ENCODE data around the gene NFATC4. TPM values are rescaled to one million over a fixed set of nuclear protein-coding genes. Genes with fewer than 3 reads are reported as not detected.

The NFATC4 gene
- total and polyA plus RNA-seq, 2 of the 4 experiments (the other 2 are of a cell fraction): 15.6 to 35.8 TPM

DNA sequence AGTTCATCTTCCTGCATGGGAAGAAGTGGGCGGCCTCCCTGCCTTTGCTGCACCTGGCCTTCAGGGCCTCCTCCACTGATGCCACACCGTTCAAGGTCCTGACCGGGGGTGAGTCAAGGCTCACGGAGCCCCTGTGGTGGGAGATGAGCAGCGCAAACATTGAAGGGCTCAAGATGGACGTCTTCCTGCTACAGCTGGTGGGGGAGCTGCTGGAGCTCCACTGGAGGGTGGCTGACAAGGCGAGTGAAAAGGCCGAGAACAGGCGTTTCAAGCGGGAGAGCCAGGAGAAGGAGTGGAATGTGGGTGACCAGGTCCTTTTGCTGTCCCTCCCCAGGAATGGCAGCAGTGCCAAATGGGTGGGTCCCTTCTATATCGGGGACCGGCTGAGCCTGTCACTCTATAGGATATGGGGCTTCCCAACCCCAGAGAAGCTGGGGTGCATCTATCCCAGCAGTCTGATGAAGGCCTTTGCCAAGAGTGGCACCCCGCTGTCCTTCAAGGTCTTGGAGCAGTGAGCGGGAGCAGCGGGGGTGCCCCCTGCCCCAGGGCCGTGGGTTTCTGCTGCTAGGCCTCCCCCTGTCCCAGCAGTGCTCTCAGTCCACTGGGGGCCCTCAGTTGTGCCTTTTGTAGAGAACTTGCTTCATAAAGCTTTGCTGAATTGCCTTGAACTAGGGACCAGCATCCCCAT is 49.1 kb downstream of the NFATC4 start:
- no peaks in the 10 kb centered on the region for H3K9me3 ChIP-seq (ENCODE audit: control insufficient read depth, insufficient read depth, low read length)
- H4K5ac ChIP-seq (ENCODE audit: low read depth, low read length): no peak overlapping the region
- H2BK5ac ChIP-seq (ENCODE audit: low read depth, low read length, poor library complexity, severe bottlenecking): no peak overlapping the region
- no peak overlapping the region for H2AFZ ChIP-seq (replicated peaks; ENCODE audit: low read length, poor library complexity)
- CTCF ChIA-PET: interaction anchor here (1.0 kb wide), 1 partner anchor 51 kb away, joined by 3 read pairs; no protein-coding TSS in a partner anchor
- no peaks in the 10 kb centered on the region for H4K20me1 ChIP-seq (ENCODE audit: insufficient read depth, low read length)
- no peak overlapping the region for H3K4ac ChIP-seq (ENCODE audit: low read depth, low read length)
- no peak overlapping the region for H2AK9ac ChIP-seq (replicated peaks; ENCODE audit: low read depth, low read length, poor library complexity)
- POLR2A ChIA-PET (ENCODE audit: unreplicated experiment): no interaction called here
- DNase-seq (no peak), ATAC-seq (ENCODE audit: low read depth) (no peak)
- no peak overlapping the region for H3K4me3 ChIP-seq (ENCODE audit: insufficient read depth, low read depth, low read length)
- H3K23ac ChIP-seq (ENCODE audit: low read depth, low read length): no peak overlapping the region
- H3K4me1 ChIP-seq (ENCODE audit: control insufficient read depth, insufficient read depth, low read length): no peaks in the 10 kb centered on the region
- dilution Hi-C loops (cut with HindIII; ENCODE audit: low sequenced_read_pairs, unreplicated experiment) (no loop called here), intact Hi-C loops (cut with micrococcal nuclease) (no loop called here), in situ Hi-C loops (cut with MboI; ENCODE audit: low sequenced_read_pairs) (no loop called here)
- H2BK20ac ChIP-seq (ENCODE audit: low read depth, low read length): no peak overlapping the region
- H3K79me1 ChIP-seq (ENCODE audit: low read depth in 1 of 2, low read length in 2 of 2): no peaks in the 10 kb centered on the region
- H3K4me2 ChIP-seq (ENCODE audit: low read depth, low read length): no peak overlapping the region
- H4K91ac ChIP-seq (ENCODE audit: insufficient read depth, low read depth, low read length): no peak overlapping the region
- no peak overlapping the region for H3K56ac ChIP-seq (ENCODE audit: extremely low read depth, insufficient read depth, low read length)
- peaks cover 20% of the 10 kb centered on the region; the same call in 1 of the 2 replicates for H3K36me3 ChIP-seq (ENCODE audit: control insufficient read depth, insufficient read depth, low read length)
- peaks cover 19% of the 10 kb centered on the region for H3K27me3 ChIP-seq (ENCODE audit: control insufficient read depth, insufficient read depth, low read length)
- TF ChIP-seq POLR2A (IDR thresholded peaks at IDR 0.05; ENCODE audit: low read depth, low read length) (no peak), MAFK (IDR thresholded peaks at IDR 0.05; ENCODE audit: low read depth, low read length) (no peak), RCOR1 (IDR thresholded peaks at IDR 0.05; ENCODE audit: insufficient replicate concordance, low read length) (no peak), RAD21 (IDR thresholded peaks at IDR 0.05; ENCODE audit: low read length) (no peak), MXI1 (IDR thresholded peaks at IDR 0.05; ENCODE audit: borderline replicate concordance, low read depth, low read length) (no peak), FOS (IDR thresholded peaks at IDR 0.05; ENCODE audit: low read depth, low read length) (no peak), CEBPB (IDR thresholded peaks at IDR 0.05; ENCODE audit: low read depth, low read length) (no peak), SMC3 (IDR thresholded peaks at IDR 0.05; ENCODE audit: low read depth, low read length) (no peak), CHD1 (IDR thresholded peaks at IDR 0.05; ENCODE audit: low read depth, low read length) (no peak), RFX5 (IDR thresholded peaks at IDR 0.05; ENCODE audit: low read depth, low read length) (no peak), NFE2L2 (IDR thresholded peaks at IDR 0.05; ENCODE audit: low read depth, low read length) (no peak), MAZ (IDR thresholded peaks at IDR 0.05; ENCODE audit: borderline replicate concordance, low read depth, low read length) (no peak), BHLHE40 (IDR thresholded peaks at IDR 0.05; ENCODE audit: low read depth, low read length) (no peak)
- TF ChIP-seq, protein P1, sequence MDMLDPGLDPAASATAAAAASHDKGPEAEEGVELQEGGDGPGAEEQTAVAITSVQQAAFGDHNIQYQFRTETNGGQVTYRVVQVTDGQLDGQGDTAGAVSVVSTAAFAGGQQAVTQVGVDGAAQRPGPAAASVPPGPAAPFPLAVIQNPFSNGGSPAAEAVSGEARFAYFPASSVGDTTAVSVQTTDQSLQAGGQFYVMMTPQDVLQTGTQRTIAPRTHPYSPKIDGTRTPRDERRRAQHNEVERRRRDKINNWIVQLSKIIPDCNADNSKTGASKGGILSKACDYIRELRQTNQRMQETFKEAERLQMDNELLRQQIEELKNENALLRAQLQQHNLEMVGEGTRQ (IDR thresholded peaks at IDR 0.05; ENCODE audit: low read depth, low read length): no peak
- TF ChIP-seq, protein P2, sequence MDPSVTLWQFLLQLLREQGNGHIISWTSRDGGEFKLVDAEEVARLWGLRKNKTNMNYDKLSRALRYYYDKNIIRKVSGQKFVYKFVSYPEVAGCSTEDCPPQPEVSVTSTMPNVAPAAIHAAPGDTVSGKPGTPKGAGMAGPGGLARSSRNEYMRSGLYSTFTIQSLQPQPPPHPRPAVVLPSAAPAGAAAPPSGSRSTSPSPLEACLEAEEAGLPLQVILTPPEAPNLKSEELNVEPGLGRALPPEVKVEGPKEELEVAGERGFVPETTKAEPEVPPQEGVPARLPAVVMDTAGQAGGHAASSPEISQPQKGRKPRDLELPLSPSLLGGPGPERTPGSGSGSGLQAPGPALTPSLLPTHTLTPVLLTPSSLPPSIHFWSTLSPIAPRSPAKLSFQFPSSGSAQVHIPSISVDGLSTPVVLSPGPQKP (IDR thresholded peaks at IDR 0.05; ENCODE audit: borderline replicate concordance, low read depth, low read length): no peak
- TF ChIP-seq, protein P3, sequence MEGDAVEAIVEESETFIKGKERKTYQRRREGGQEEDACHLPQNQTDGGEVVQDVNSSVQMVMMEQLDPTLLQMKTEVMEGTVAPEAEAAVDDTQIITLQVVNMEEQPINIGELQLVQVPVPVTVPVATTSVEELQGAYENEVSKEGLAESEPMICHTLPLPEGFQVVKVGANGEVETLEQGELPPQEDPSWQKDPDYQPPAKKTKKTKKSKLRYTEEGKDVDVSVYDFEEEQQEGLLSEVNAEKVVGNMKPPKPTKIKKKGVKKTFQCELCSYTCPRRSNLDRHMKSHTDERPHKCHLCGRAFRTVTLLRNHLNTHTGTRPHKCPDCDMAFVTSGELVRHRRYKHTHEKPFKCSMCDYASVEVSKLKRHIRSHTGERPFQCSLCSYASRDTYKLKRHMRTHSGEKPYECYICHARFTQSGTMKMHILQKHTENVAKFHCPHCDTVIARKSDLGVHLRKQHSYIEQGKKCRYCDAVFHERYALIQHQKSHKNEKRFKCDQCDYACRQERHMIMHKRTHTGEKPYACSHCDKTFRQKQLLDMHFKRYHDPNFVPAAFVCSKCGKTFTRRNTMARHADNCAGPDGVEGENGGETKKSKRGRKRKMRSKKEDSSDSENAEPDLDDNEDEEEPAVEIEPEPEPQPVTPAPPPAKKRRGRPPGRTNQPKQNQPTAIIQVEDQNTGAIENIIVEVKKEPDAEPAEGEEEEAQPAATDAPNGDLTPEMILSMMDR (conservative IDR thresholded peaks at IDR 0.05; ENCODE audit: low read depth, low read length): no peak
- no peak overlapping the region for H2BK15ac ChIP-seq (ENCODE audit: low read depth, low read length)
- H3K18ac ChIP-seq (ENCODE audit: low read depth, low read length): no peak overlapping the region
- peaks cover 3% of the 10 kb centered on the region; the same call in 1 of the 2 replicates for H3K9me1 ChIP-seq (ENCODE audit: insufficient read depth, low read length)
- no peak overlapping the region for H3K27ac ChIP-seq (ENCODE audit: insufficient read depth, low read length)
- WGBS, 2 experiments (ENCODE audit: extremely low coverage in 2 of 2, insufficient read length in 1 of 2): 80% methylated on average over 8 of the region's 16 CpGs; no CpG with 5 or more reads in 1 of the 2 experiments
- H3K14ac ChIP-seq (replicated peaks; ENCODE audit: low read depth, low read length): no peak overlapping the region
- H4K8ac ChIP-seq (ENCODE audit: low read depth in 2 of 2, low read length in 2 of 2): no peak overlapping the region
- no TSS peak for BruUV-seq (replicated peaks)
- no peak overlapping the region for H2BK120ac ChIP-seq (ENCODE audit: low read depth, low read length)
- H2AK5ac ChIP-seq (ENCODE audit: low read depth, low read length): no peak overlapping the region
- H3K9ac ChIP-seq (ENCODE audit: low read depth, low read length): no peak overlapping the region

Measured in IMR-90 (cell line).